ENCODE results near the gene CEP128.

Gene CEP128

GRCh38 chr14:80658155-80658554 lies 283.4 kb downstream of the CEP128 start:
- no peak for DNase-seq

- no peak for DNase-seq
Observed at GRCh38 chr14:80653956-80654355, 287.6 kb downstream of the CEP128 start.

GRCh38 chr14:80645667-80646413 lies 295.7 kb downstream of the CEP128 start:
- no peak for DNase-seq

- DNase-seq = no peak
Observed at GRCh38 chr14:80644826-80645225, 296.7 kb downstream of the CEP128 start.

- DNase-seq = no peak
Observed at GRCh38 chr14:80638620-80639515, 302.7 kb downstream of the CEP128 start.

- no peak for DNase-seq
Observed at GRCh38 chr14:80637756-80638619, 303.6 kb downstream of the CEP128 start.

- DNase-seq = no peak
Observed at GRCh38 chr14:80636071-80636470, 305.5 kb downstream of the CEP128 start.

GRCh38 chr14:80634106-80634758 lies 307.3 kb downstream of the CEP128 start:
- DNase-seq = no peak

- DNase-seq = no peak
Observed at GRCh38 chr14:80629606-80630005, 311.9 kb downstream of the CEP128 start.

GRCh38 chr14:80628547-80628946 lies 313.0 kb downstream of the CEP128 start:
- DNase-seq = no peak

- DNase-seq = no peak
Observed at GRCh38 chr14:80627745-80628144, 313.8 kb downstream of the CEP128 start.

GRCh38 chr14:80624581-80624980 lies 317.0 kb downstream of the CEP128 start:
- DNase-seq = no peak

- DNase-seq = no peak
Observed at GRCh38 chr14:80621701-80622100, 319.8 kb downstream of the CEP128 start.

- DNase-seq = no peak
Observed at GRCh38 chr14:80620434-80620833, 321.1 kb downstream of the CEP128 start.

- DNase-seq = no peak
Observed at GRCh38 chr14:80618751-80619329, 322.7 kb downstream of the CEP128 start.

- DNase-seq = no peak
Observed at GRCh38 chr14:80615831-80616230, 325.7 kb downstream of the CEP128 start.

- no peak for DNase-seq
Observed at GRCh38 chr14:80609055-80609454, 332.5 kb downstream of the CEP128 start.

GRCh38 chr14:80608563-80608962 lies 333.0 kb downstream of the CEP128 start:
- no peak for DNase-seq

- DNase-seq = no peak
Observed at GRCh38 chr14:80607430-80608190, 333.9 kb downstream of the CEP128 start.

GRCh38 chr14:80606347-80606772 lies 335.2 kb downstream of the CEP128 start:
- no peak for DNase-seq

- DNase-seq = no peak
Observed at GRCh38 chr14:80605536-80605935, 336.0 kb downstream of the CEP128 start.

Measured in midbrain (tissue), 1 donor.